ENCODE data around the gene JADE2.
"Not testable (repeated sequence)": the region's sequence is repeated elsewhere in the genome, so short reads cannot be mapped to it uniquely, and the experiment has no call there.

Gene JADE2

GRCh38 chr5:134594797-134595457, 69.5 kb downstream of the JADE2 start:
- Histone ChIP-seq H2BK15ac (replicated peaks; ENCODE audit: low read depth) (no peak overlapping the region), H3K56ac (ENCODE audit: low read length) (no peak overlapping the region), H3K4me3 (ENCODE audit: low read length) (no peak overlapping the region), H3K23ac (ENCODE audit: low read length) (no peak overlapping the region), H3K9ac (ENCODE audit: low read length) (no peak overlapping the region), H4K8ac (ENCODE audit: low read depth, low read length) (no peak overlapping the region), H2BK5ac (ENCODE audit: low read length) (no peak overlapping the region), H3K79me1 (ENCODE audit: low read length) (no peaks in the 10 kb centered on the region), H3K27me3 (ENCODE audit: insufficient read depth, low read length, poor library complexity) (no peaks in the 10 kb centered on the region), H3K79me2 (ENCODE audit: control insufficient read depth, insufficient read depth, low read length) (no peaks in the 10 kb centered on the region), H3K4me1 (ENCODE audit: control insufficient read depth, low read depth, low read length) (peaks cover 6% of the 10 kb centered on the region), H2AK5ac (ENCODE audit: low read length) (no peak overlapping the region), H3K4me2 (ENCODE audit: low read length) (no peak overlapping the region), H3K4ac (ENCODE audit: low read depth, low read length) (no peak overlapping the region), H4K5ac (ENCODE audit: low read length) (no peak overlapping the region), H3K36me3 (ENCODE audit: control insufficient read depth, insufficient read depth, low read length) (no peaks in the 10 kb centered on the region), H2BK120ac (ENCODE audit: low read depth, low read length) (no peak overlapping the region), H3K18ac (ENCODE audit: low read length) (no peak overlapping the region), H3K27ac (ENCODE audit: low read depth, low read length) (no peak overlapping the region)
- no peak for DNase-seq
- no CpG with 5 or more reads among the region's 3 CpGs for WGBS (ENCODE audit: extremely low coverage, insufficient coverage, low lambda C conversion rate)

GRCh38 chr5:134595458-134595838, 70.0 kb downstream of the JADE2 start:
- H3K36me3 ChIP-seq (ENCODE audit: control insufficient read depth, insufficient read depth, low read length), result no peaks in the 10 kb centered on the region
- H2BK5ac ChIP-seq (ENCODE audit: low read length), result no peak overlapping the region
- H2AK5ac ChIP-seq (ENCODE audit: low read length), result no peak overlapping the region
- no peak for DNase-seq
- peaks cover 6% of the 10 kb centered on the region for H3K4me1 ChIP-seq (ENCODE audit: control insufficient read depth, low read depth, low read length)
- no peak overlapping the region for H3K56ac ChIP-seq (ENCODE audit: low read length)
- H3K23ac ChIP-seq (ENCODE audit: low read length), result no peak overlapping the region
- no peak overlapping the region for H4K8ac ChIP-seq (ENCODE audit: low read depth, low read length)
- no peaks in the 10 kb centered on the region for H3K79me1 ChIP-seq (ENCODE audit: low read length)
- H3K4me2 ChIP-seq (ENCODE audit: low read length), result no peak overlapping the region
- no peak overlapping the region for H3K4ac ChIP-seq (ENCODE audit: low read depth, low read length)
- H2BK120ac ChIP-seq (ENCODE audit: low read depth, low read length), result no peak overlapping the region
- H3K4me3 ChIP-seq (ENCODE audit: low read length), result no peak overlapping the region
- H3K9ac ChIP-seq (ENCODE audit: low read length), result no peak overlapping the region
- no peaks in the 10 kb centered on the region for H3K79me2 ChIP-seq (ENCODE audit: control insufficient read depth, insufficient read depth, low read length)
- no peaks in the 10 kb centered on the region for H3K27me3 ChIP-seq (ENCODE audit: insufficient read depth, low read length, poor library complexity)
- H2BK15ac ChIP-seq (replicated peaks; ENCODE audit: low read depth), result no peak overlapping the region
- WGBS (ENCODE audit: extremely low coverage, insufficient coverage, low lambda C conversion rate), result no CpG with 5 or more reads among the region's 3 CpGs
- H4K5ac ChIP-seq (ENCODE audit: low read length), result no peak overlapping the region
- H3K18ac ChIP-seq (ENCODE audit: low read length), result no peak overlapping the region
- no peak overlapping the region for H3K27ac ChIP-seq (ENCODE audit: low read depth, low read length)

- H3K4me1 ChIP-seq (ENCODE audit: control insufficient read depth, low read depth, low read length); H2BK5ac ChIP-seq (ENCODE audit: low read length); H2BK15ac ChIP-seq (replicated peaks; ENCODE audit: low read depth); H2BK120ac ChIP-seq (ENCODE audit: low read depth, low read length); H3K36me3 ChIP-seq (ENCODE audit: control insufficient read depth, insufficient read depth, low read length); H3K18ac ChIP-seq (ENCODE audit: low read length); H4K5ac ChIP-seq (ENCODE audit: low read length); H3K9ac ChIP-seq (ENCODE audit: low read length); H3K23ac ChIP-seq (ENCODE audit: low read length); H3K4ac ChIP-seq (ENCODE audit: low read depth, low read length); H3K4me3 ChIP-seq (ENCODE audit: low read length); H3K56ac ChIP-seq (ENCODE audit: low read length); H3K79me1 ChIP-seq (ENCODE audit: low read length); H2AK5ac ChIP-seq (ENCODE audit: low read length); H3K27me3 ChIP-seq (ENCODE audit: insufficient read depth, low read length, poor library complexity); H3K79me2 ChIP-seq (ENCODE audit: control insufficient read depth, insufficient read depth, low read length); DNase-seq; H3K27ac ChIP-seq (ENCODE audit: low read depth, low read length); H3K4me2 ChIP-seq (ENCODE audit: low read length); H4K8ac ChIP-seq (ENCODE audit: low read depth, low read length): not testable (repeated sequence)
- no CpG with 5 or more reads among the region's 3 CpGs for WGBS (ENCODE audit: extremely low coverage, insufficient coverage, low lambda C conversion rate)
Observed at GRCh38 chr5:134599820-134600219, 74.3 kb downstream of the JADE2 start.

- H3K27me3 ChIP-seq (ENCODE audit: insufficient read depth, low read length, poor library complexity), result no peaks in the 10 kb centered on the region
- H3K4ac ChIP-seq (ENCODE audit: low read depth, low read length), result no peak overlapping the region
- H3K79me2 ChIP-seq (ENCODE audit: control insufficient read depth, insufficient read depth, low read length), result no peaks in the 10 kb centered on the region
- no peak overlapping the region for H3K9ac ChIP-seq (ENCODE audit: low read length)
- no peak overlapping the region for H3K4me2 ChIP-seq (ENCODE audit: low read length)
- DNase-seq, result no peak
- H2BK5ac ChIP-seq (ENCODE audit: low read length), result no peak overlapping the region
- no peak overlapping the region for H4K8ac ChIP-seq (ENCODE audit: low read depth, low read length)
- no peaks in the 10 kb centered on the region for H3K36me3 ChIP-seq (ENCODE audit: control insufficient read depth, insufficient read depth, low read length)
- H2BK15ac ChIP-seq (replicated peaks; ENCODE audit: low read depth), result no peak overlapping the region
- no peak overlapping the region for H3K4me3 ChIP-seq (ENCODE audit: low read length)
- H3K79me1 ChIP-seq (ENCODE audit: low read length), result no peaks in the 10 kb centered on the region
- H3K27ac ChIP-seq (ENCODE audit: low read depth, low read length), result no peak overlapping the region
- no peak overlapping the region for H4K5ac ChIP-seq (ENCODE audit: low read length)
- H3K18ac ChIP-seq (ENCODE audit: low read length), result no peak overlapping the region
- H2AK5ac ChIP-seq (ENCODE audit: low read length), result no peak overlapping the region
- no CpG with 5 or more reads among the region's 3 CpGs for WGBS (ENCODE audit: extremely low coverage, insufficient coverage, low lambda C conversion rate)
- no peak overlapping the region for H2BK120ac ChIP-seq (ENCODE audit: low read depth, low read length)
- H3K4me1 ChIP-seq (ENCODE audit: control insufficient read depth, low read depth, low read length), result no peaks in the 10 kb centered on the region
- H3K23ac ChIP-seq (ENCODE audit: low read length), result no peak overlapping the region
- no peak overlapping the region for H3K56ac ChIP-seq (ENCODE audit: low read length)
Observed at GRCh38 chr5:134600600-134600999, 75.1 kb downstream of the JADE2 start.

GRCh38 chr5:134603059-134603458, 77.6 kb downstream of the JADE2 start:
- Histone ChIP-seq H3K27ac (ENCODE audit: low read depth, low read length) (no peak overlapping the region), H3K79me2 (ENCODE audit: control insufficient read depth, insufficient read depth, low read length) (no peaks in the 10 kb centered on the region), H3K4ac (ENCODE audit: low read depth, low read length) (no peak overlapping the region), H2AK5ac (ENCODE audit: low read length) (no peak overlapping the region), H3K18ac (ENCODE audit: low read length) (no peak overlapping the region), H3K27me3 (ENCODE audit: insufficient read depth, low read length, poor library complexity) (no peaks in the 10 kb centered on the region), H4K5ac (ENCODE audit: low read length) (no peak overlapping the region), H3K56ac (ENCODE audit: low read length) (no peak overlapping the region), H3K4me1 (ENCODE audit: control insufficient read depth, low read depth, low read length) (no peaks in the 10 kb centered on the region), H3K23ac (ENCODE audit: low read length) (no peak overlapping the region), H3K4me3 (ENCODE audit: low read length) (no peak overlapping the region), H2BK120ac (ENCODE audit: low read depth, low read length) (no peak overlapping the region), H2BK5ac (ENCODE audit: low read length) (no peak overlapping the region), H2BK15ac (replicated peaks; ENCODE audit: low read depth) (no peak overlapping the region), H4K8ac (ENCODE audit: low read depth, low read length) (no peak overlapping the region), H3K36me3 (ENCODE audit: control insufficient read depth, insufficient read depth, low read length) (no peaks in the 10 kb centered on the region), H3K79me1 (ENCODE audit: low read length) (no peaks in the 10 kb centered on the region), H3K9ac (ENCODE audit: low read length) (no peak overlapping the region), H3K4me2 (ENCODE audit: low read length) (no peak overlapping the region)
- no CpG with 5 or more reads among the region's 1 CpG for WGBS (ENCODE audit: extremely low coverage, insufficient coverage, low lambda C conversion rate)
- DNase-seq, result no peak

- no CpG with 5 or more reads among the region's 1 CpG for WGBS (ENCODE audit: extremely low coverage, insufficient coverage, low lambda C conversion rate)
- H4K5ac ChIP-seq (ENCODE audit: low read length), result no peak overlapping the region
- no peak overlapping the region for H4K8ac ChIP-seq (ENCODE audit: low read depth, low read length)
- no peaks in the 10 kb centered on the region for H3K4me1 ChIP-seq (ENCODE audit: control insufficient read depth, low read depth, low read length)
- no peak for DNase-seq
- H2AK5ac ChIP-seq (ENCODE audit: low read length), result no peak overlapping the region
- H3K4me2 ChIP-seq (ENCODE audit: low read length), result no peak overlapping the region
- no peak overlapping the region for H2BK15ac ChIP-seq (replicated peaks; ENCODE audit: low read depth)
- no peaks in the 10 kb centered on the region for H3K27me3 ChIP-seq (ENCODE audit: insufficient read depth, low read length, poor library complexity)
- H2BK5ac ChIP-seq (ENCODE audit: low read length), result no peak overlapping the region
- no peaks in the 10 kb centered on the region for H3K79me1 ChIP-seq (ENCODE audit: low read length)
- no peak overlapping the region for H2BK120ac ChIP-seq (ENCODE audit: low read depth, low read length)
- H3K4me3 ChIP-seq (ENCODE audit: low read length), result no peak overlapping the region
- H3K56ac ChIP-seq (ENCODE audit: low read length), result no peak overlapping the region
- H3K23ac ChIP-seq (ENCODE audit: low read length), result no peak overlapping the region
- peaks cover 2% of the 10 kb centered on the region for H3K36me3 ChIP-seq (ENCODE audit: control insufficient read depth, insufficient read depth, low read length)
- no peak overlapping the region for H3K9ac ChIP-seq (ENCODE audit: low read length)
- H3K4ac ChIP-seq (ENCODE audit: low read depth, low read length), result no peak overlapping the region
- no peak overlapping the region for H3K27ac ChIP-seq (ENCODE audit: low read depth, low read length)
- no peak overlapping the region for H3K18ac ChIP-seq (ENCODE audit: low read length)
- no peaks in the 10 kb centered on the region for H3K79me2 ChIP-seq (ENCODE audit: control insufficient read depth, insufficient read depth, low read length)
Observed at GRCh38 chr5:134604908-134605307, 79.4 kb downstream of the JADE2 start.
